WERI-Rb-1 (cell line): ENCODE measurements around the gene TMOD3.

Experiments
- DNase-seq: peaks from one replicate; pipeline ENCODE4 v3.0.0-alpha.2; 2020
- H3K27ac ChIP-seq: fragments of 250-450 bp; sonication (Bioruptor Pico); 2 replicates; pipeline ENCODE4 v1.5.1; 2020; ENCODE audit warnings: mild to moderate bottlenecking, moderate library complexity
- H3K27me3 ChIP-seq: fragments of 250-450 bp; sonication (Bioruptor Pico); 2 replicates; pipeline ENCODE4 v1.5.1; 2021; ENCODE audit warnings: mild to moderate bottlenecking, low read depth, moderate library complexity; ENCODE audit not compliant: insufficient read depth, severe bottlenecking
- H3K36me3 ChIP-seq: fragments of 250-450 bp; sonication (Bioruptor Pico); 2 replicates; pipeline ENCODE4 v1.5.1; 2020; ENCODE audit warnings: mild to moderate bottlenecking, moderate library complexity
- H3K4me3 ChIP-seq: 2 replicates; pipeline ENCODE4 v1.5.1; 2011; ENCODE audit warnings: low read depth, mild to moderate bottlenecking, control low read depth, low read length
- H3K9me3 ChIP-seq: fragments of 250-450 bp; sonication (Bioruptor Pico); 2 replicates; pipeline ENCODE4 v1.5.1; 2021; ENCODE audit warnings: mild to moderate bottlenecking, moderate library complexity; ENCODE audit not compliant: severe bottlenecking
- TF ChIP-seq, protein P1 (sequence below): IDR thresholded peaks from 2 replicates; pipeline ENCODE4 v1.5.1; 2011; ENCODE audit warnings: low read depth, mild to moderate bottlenecking, control low read depth, inconsistent platforms, low read length

TMOD3 gene

DNA sequence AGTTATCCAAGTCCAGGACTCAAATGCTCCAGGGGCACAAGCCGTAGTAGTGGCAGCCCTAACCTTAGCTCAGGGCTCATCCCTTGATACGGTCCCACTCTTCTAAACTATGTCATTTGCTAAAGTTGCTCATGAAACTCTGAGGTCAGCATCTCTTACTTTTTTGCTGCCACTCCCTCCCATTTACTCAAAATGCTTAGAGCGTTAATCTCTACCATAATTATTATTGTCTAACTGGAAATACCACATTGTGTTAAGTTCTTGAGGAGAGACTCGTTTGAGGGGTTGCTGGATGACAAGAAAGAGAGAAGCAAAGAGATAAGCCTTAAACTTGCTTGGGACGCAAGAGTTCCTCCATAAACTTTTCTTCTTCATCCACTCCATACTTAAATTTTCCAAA, 26.9 kb upstream of the TMOD3 start:
- Histone ChIP-seq H3K36me3 (peaks cover 2% of the 10 kb centered on the region; the same call in 1 of the 2 replicates), H3K4me3 (no peak overlapping the region), H3K27ac (no peak overlapping the region), H3K27me3 (no peaks in the 10 kb centered on the region), H3K9me3 (no peaks in the 10 kb centered on the region)
- TF ChIP-seq, protein P1, sequence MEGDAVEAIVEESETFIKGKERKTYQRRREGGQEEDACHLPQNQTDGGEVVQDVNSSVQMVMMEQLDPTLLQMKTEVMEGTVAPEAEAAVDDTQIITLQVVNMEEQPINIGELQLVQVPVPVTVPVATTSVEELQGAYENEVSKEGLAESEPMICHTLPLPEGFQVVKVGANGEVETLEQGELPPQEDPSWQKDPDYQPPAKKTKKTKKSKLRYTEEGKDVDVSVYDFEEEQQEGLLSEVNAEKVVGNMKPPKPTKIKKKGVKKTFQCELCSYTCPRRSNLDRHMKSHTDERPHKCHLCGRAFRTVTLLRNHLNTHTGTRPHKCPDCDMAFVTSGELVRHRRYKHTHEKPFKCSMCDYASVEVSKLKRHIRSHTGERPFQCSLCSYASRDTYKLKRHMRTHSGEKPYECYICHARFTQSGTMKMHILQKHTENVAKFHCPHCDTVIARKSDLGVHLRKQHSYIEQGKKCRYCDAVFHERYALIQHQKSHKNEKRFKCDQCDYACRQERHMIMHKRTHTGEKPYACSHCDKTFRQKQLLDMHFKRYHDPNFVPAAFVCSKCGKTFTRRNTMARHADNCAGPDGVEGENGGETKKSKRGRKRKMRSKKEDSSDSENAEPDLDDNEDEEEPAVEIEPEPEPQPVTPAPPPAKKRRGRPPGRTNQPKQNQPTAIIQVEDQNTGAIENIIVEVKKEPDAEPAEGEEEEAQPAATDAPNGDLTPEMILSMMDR = no peak
- no peak for DNase-seq

DNA sequence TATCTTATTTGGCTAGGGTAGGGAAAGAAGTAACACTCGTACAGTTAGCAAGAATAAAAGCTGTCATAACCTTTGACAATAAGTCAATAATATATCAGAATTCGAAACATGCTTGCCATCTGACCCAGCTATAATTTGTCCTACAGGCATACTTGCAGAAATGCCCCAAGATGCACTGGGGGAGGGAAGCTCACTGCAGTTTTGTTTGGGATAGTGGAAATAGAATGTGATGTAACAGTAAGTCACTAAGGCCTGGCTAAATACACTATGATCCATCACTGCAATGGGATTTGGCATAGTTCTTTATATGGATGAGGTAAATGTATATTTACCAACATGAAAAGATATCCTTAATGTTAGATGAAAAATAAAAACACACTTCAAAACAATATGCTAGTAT, 25.5 kb upstream of the TMOD3 start:
- TF ChIP-seq, protein P1 = no peak
- H3K36me3 ChIP-seq = no peaks in the 10 kb centered on the region

DNA sequence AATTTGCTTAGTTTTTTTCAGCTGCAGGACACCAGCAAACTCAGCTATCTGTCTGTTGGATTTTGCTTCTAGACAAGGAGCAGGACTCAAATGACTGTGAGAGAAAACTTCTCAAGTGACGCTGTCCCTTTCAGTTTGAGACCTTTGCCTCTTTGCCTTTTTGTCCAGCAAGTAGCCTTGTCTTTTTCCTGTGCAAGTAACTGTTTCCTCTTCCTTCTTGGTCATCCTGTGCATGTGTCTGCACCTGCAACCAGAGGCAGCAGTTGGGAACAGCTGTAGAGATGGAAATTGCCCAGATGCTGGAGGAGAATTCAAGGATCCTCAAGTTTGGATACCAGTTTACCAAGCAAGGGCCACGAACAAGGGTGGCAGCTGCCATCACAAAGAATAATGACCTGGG, 23.3 kb upstream of the TMOD3 start:
- no peak for DNase-seq
- Histone ChIP-seq H3K27ac (no peak overlapping the region), H3K27me3 (no peaks in the 10 kb centered on the region), H3K4me3 (no peak overlapping the region), H3K36me3 (no peaks in the 10 kb centered on the region), H3K9me3 (no peaks in the 10 kb centered on the region)
- TF ChIP-seq, protein P1 = no peak

More for the DNA sequence above, 25.5 kb upstream of the TMOD3 start:
- no peaks in the 10 kb centered on the region for H3K27me3 ChIP-seq
- no peak overlapping the region for H3K4me3 ChIP-seq
- H3K9me3 ChIP-seq = no peaks in the 10 kb centered on the region
- DNase-seq = no peak
- no peak overlapping the region for H3K27ac ChIP-seq

DNA sequence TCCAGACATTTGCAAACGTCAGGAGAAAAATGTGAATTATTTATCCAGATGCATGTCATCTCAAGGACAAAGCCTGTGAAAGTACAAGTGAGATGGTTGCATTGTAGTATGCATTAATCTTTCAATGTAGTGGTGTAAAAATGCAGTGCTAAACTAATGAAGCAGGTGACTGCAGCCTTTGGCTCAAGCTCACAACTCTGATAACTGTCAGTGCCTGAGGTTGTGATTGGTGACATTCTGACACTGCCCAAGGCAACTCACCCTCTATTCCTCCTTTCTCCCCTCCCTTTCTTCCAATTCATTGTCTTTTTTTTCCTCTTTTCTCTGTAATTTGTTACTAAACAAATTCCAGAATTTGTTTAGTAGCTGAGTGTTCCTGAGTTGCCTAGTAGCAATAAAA, 20.0 kb upstream of the TMOD3 start:
- TF ChIP-seq, protein P1 = no peak
- Histone ChIP-seq H3K9me3 (no peaks in the 10 kb centered on the region), H3K27me3 (no peaks in the 10 kb centered on the region), H3K36me3 (no peaks in the 10 kb centered on the region), H3K4me3 (no peak overlapping the region), H3K27ac (no peak overlapping the region)
- DNase-seq = no peak

DNA sequence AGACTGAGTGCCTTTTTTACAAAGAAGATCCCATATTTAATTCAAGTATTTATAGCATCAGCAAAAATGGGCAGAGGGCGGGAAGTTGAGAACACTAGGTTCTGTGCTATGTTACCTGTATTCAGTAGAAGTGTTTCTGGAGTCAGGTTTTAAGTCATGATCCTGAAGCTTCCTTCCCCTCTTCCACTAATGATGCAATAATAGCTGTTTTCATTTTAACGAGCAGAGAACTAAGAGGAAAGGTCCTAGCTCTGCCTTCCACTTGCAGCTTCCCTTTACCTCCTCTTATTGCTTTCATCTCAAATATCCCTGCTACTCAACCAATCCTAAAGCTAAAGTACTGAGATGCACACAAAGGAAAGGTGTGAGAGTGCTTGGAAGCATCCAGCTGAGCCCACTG, 16.9 kb upstream of the TMOD3 start:
- DNase-seq = no peak
- Histone ChIP-seq H3K27ac (no peak overlapping the region), H3K27me3 (no peaks in the 10 kb centered on the region), H3K9me3 (no peaks in the 10 kb centered on the region), H3K4me3 (no peak overlapping the region), H3K36me3 (no peaks in the 10 kb centered on the region)
- TF ChIP-seq, protein P1 = no peak

DNA sequence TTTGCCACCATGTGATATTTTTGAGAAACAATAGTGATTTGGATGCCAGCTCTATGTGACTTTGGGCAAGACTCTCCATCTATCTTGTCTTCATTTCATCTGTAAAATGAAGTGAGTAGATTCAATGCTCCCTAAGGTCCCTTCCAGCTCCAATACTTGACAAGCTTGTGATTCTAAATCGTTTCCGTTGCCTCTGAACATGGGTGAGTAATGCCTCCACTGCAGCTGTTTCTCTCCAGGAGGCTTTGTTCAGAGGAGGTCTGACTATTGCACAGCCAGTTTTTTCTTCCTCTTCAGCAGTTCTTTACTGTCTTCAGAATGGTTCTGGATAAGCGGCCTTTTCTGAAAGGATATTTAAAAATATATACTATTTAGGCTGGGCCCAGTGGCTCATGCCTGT, 14.8 kb upstream of the TMOD3 start:
- Histone ChIP-seq H3K27ac (no peak overlapping the region), H3K27me3 (no peaks in the 10 kb centered on the region), H3K9me3 (no peaks in the 10 kb centered on the region), H3K4me3 (no peak overlapping the region), H3K36me3 (no peaks in the 10 kb centered on the region)
- TF ChIP-seq, protein P1 = no peak
- no peak for DNase-seq
